DMS 273 (cell line): ENCODE data around the gene WWTR1.

Experiments used
- DNase-seq: peaks from one replicate; lab custom pipeline; 2025; ENCODE audit not compliant: unreplicated experiment; lab: John Stamatoyannopoulos, UW

WWTR1 gene

DNA sequence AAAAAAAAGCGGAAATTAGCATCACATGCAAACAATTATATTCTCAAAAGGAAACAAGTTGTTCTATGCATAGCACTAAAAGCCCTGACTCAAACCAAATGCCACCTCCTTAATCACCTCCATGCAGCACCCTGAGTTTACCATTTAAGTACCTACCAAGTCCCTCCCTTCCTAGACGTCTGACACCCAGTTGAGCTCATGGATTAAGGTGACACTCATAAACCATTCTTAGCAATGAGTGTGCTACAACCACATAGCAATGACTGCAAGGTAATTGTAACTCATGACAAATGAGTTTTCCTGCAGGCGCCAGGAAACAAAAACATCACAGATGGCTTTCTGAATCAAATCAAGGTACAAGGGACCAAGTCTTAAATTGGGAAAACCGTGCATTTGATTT, 32.0 kb downstream of the WWTR1 start:
- peak; percentile 60 for DNase-seq

DNA sequence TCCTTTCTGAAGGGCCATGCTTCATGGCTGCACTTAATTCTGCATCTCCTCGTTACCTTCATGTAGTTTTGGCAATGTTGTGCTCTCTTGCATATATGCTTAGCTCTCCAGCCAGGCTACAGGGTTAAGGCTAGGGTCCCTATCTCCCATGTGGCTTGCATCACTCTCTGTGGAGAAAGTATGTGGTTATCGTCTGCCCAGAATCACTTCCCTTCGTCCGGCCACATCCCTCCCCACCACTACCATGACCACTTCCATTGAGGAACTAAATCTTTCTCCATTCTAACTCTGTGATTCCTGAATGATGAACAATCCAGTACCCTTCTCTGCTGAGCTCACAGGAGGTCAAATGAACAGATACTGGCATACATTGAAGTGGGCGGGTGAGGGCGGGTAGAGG, 34.0 kb downstream of the WWTR1 start:
- no peak for DNase-seq

DNA sequence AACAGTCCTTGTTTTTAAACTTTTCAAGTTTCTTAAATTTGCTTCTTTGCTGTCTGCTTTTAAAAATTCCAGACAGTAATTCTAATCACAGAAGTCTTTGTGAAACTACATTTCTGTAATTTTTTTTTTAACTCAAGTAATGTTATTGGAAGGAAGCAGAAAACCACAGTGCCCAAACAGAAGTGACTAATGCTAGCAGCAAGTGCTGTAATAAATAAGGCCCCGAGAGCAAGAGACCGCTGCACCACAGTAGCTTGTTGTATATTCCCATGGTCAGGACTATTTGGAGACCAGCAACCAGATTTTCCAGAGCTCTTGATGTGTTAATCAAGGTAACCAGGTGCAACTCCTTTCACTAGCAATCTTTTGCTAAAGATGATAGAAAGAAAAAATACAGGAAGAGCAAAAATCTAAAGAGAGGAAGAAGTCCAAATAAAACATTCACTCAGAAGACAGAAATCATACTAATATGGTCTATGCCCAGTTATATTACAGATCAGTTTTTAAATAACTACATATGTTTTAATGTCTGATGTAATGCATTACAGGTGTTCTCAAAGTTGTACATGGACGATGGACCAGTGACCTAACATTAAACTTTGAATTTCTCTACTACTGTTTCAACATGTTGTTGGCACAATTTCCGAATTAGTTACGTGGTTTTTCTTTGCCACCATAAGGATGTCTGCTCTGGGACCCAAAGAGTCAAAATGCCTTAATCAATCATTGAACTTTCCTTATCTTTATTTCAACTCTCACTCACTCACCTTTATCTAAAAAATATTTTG, 36.4 kb downstream of the WWTR1 start:
- no peak for DNase-seq

DNA sequence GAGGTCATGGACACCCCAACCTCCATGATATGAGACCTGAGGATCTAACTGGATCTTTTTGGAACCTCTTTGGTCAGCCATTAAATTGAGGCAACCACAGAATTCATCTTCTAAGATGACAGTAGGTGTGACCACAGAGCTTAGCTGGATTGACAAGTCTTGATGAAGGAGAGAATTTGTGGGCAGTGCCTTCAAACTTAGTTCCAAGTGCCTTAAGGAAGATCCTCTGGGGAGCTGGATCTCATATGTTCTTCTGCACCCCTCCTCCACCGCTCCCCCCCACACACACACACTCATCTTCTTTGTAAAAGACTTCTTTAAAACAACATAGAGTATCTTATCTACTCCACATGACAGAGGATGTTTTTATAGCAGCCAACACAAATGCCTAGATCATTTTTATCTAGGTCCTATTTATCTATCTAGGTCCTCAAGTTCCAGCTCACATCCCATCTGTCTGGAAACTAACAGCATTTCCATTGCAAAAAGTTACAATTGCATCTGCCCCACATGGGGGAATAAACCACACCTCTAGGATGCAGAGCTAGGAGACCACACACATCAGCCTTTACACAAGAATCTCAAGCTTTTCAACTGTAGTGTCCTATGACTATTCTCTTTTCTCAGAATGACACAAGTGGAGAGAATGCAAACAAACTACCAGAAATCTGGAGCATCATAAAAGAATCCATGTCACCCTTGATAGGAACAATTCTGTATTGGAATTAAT, 37.4 kb downstream of the WWTR1 start:
- peak; percentile 23 for DNase-seq

DNA sequence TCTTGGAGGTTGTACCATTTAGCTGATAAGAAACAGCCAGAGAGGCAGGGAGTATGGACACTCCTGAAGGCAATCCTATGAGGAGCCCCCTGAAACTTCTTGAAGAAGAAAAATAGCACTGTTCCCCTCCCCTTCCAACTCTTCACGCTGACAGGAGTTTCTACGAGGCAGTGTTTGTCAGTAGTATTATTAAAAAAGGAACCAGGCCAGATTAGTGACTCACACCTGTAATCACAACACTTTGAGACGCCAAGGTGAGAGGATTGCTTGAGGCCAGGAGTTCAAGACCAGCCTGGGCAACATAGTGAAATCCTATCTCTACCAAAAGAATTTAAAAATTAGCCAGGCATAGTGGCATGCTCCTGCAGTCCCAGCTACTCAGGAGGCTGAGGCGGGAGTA, 38.7 kb downstream of the WWTR1 start:
- no peak for DNase-seq

DNA sequence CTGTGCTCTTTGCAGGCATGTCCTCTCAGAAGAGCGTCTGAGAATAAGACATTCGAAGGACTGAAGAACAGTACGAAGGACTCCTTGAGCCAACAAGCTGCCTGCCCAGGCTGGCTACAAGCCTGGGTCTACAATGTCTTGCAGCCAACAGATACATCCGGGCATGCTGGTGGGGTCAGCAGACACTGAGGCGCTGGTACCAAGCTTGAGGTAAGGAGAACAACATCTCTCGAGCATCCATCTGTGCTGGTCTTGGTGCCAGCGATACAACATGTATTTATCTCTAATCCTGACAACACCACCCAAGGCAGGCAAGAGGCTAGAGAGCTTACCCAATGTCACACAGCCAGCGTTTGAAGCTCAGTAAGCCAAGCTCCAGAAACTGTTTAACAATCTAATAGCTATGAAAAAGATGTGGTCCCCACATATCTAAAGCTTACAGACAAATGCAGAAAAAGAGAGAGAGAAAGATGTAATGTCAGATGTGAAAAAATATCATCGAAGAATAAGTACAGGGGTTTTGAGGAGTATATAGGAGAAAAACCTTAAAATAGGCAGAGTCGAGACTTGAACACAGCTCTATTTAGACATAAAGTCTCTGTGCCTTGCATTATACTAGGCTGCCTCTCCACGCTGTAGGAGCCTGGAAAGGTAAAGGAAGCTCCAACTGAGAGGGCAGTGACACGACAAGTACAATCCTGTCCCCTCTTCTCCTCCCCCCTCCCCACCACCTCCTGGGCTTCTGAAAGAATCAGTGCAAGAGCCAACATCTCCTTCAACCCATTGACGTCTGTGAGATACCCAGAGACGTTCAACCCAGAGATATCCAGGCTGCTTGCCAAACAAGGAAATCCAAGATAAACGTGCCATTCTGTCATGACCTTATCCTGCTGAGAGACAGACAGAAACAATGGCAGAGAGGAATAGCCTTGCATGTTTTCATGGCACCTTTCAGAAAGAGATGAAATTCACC, 39.4 kb downstream of the WWTR1 start:
- peak; percentile 70 for DNase-seq

DNA sequence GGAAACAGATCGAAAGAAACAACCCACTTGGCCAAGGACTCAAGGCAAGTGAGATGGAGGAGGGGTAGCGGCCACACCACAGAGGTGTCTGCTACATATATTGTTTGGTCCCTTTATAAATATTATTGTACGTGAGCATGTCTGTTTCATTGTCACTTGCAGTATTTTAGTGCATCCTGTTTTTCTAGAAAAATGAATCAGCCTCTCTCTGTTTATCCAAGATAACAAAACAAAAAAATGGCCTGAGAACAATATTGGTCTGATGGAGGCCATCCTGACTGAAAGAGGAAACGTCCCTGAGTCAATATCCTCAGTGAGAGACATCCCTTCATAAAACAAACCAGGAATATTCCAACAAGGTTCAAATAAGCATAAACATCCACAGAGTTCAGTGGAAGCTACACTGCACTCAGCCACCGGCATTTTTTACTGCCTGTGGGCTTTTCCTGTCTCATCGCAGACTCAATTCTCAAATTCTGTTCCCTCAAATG, 42.0 kb downstream of the WWTR1 start:
- DNase-seq = no peak

DNA sequence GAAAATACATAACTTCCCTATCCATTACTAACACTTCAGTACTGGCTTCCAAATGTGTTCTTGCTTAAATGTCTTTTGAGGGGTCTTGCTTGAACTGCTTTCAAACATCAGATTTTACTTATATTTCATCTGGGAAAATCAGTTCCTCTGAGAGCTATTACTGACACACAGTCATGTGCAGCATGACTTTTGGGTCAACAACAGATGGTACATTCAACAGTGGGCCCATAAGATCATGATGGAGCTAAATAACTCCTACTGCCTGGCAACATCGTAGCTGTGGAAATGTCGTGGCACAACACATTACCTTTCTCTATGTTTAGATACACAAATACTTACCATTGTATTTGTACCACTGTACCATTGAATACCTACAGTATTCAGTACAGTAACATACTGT, 43.8 kb downstream of the WWTR1 start:
- peak; percentile 81 for DNase-seq

DNA sequence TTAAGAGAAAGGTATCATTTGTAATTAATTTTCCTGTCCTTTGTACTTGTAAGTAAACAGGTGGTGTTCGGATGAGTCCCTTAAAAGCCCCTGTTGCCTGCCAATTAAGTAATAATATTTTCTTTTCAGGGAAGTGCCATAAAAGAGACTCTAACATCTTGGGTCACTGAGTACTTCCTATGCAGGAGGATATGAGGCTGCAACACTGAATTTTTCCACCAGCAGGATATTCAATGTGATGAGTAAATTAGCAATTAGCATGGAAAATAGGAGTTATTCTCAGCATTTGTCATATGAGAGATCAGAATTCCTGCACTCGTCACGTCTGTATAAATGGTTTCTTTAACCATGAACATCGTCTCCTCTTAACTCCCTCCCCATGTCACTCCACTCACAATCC, 45.4 kb downstream of the WWTR1 start:
- no peak for DNase-seq

DNA sequence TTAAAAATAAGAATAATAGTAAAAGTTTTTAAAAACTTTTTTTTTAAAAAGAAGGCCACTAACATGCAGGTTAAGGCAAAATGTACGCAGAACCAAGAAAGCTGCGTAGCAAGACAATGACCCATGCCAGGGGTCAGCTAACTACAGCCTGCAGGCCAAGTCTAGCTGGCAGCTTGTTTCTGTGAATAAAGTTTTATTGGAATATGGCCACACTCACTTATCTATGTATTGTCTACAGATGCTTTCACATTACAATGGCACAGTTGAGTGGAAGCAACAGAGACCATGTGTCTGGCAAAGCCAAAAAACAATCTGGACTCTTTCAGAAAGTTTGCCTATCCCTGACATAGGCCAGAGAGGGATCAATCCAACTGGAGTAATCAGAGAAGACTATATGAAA, 46.7 kb downstream of the WWTR1 start:
- DNase-seq = no peak

DNA sequence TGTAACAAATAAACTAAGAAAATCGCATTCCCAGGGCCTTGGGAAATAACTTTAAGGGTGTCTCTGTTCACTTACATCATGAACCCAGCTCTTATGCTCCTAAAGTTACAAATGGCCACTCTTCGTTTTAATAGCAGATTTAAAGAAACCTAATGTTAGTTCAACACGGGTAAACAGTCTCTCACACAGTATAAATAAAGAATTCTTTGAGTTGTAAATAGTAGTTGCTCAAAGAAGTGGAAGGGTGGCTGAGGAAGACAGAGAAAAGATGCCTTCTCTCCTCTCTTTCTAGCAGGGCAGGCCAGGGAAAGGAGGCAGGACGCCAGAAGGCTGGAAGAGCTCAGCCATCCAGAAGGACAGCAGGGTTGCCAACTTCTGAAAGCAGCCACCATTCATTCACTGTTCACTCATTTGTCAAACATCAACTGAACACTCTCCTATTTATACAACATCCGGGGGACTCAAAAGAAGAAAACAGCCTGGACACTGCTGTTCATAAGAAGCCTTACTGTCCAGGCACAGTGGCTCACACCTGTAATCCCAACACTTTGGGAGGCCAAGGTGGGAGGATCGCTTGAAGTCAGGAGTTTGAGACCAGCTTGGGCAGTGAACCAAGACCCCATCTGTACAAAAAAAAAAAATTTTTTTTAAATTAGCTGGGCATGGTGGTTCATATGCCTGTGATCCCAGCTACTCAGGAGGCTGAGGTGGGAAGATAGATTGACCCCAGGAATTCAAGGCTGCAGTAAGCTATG, 47.3 kb downstream of the WWTR1 start:
- DNase-seq = peak; percentile 87

DNA sequence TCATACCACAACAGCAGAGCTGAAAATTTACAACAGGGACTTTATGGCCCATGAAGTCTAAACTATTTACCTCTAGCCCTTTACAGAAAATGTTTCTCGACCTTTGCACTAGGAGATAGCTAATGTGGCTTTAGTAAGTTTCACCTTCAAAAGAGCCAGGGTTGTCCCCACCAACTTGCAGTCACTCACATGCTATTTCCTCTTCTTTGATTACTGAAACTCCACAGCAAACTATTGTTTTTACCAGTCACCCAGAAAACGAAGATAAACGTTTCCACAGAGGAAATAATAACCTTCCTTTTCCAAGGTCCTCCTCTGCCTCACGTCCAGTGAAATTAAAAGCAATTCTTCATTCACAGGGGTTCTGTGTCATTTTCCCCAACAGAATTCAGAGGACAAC, 48.2 kb downstream of the WWTR1 start:
- DNase-seq = no peak

DNA sequence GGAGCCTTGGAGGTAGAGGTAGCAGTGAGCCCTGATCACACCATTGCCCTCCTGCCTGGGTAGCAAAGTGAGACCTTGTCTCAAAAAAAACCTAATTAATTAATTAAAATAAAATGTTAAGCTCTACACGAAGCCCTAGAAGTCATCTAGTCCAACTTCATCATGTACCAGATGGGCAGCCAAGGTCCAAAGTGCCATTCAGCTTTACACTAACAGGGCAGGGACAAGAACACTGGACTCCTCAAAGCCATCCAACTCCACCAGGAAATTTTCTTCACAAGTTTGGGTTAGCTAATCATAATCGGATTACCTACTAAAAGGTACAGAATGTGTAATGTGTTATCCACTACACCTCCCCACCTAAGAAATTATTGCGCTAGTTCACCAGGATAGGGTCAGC, 48.8 kb downstream of the WWTR1 start:
- DNase-seq = no peak

DNA sequence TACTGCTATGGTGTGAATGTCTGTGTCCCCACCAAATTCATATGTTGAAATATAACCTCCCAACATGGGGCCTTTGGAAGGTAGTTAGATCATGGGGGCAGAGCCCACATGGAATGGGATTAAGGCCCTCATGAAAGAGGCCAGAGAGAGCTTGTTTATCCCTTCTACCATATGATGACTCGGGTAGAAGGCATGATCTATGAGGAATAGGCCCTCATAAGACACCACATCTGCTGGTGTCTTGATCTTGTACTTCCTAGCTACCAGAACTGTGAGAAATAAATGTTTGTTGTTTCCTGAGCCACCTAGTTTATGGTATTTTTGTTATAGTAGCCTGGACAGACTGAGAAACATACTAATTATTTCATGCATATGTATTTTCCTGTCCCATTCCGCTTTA, 51.9 kb downstream of the WWTR1 start:
- no peak for DNase-seq

DNA sequence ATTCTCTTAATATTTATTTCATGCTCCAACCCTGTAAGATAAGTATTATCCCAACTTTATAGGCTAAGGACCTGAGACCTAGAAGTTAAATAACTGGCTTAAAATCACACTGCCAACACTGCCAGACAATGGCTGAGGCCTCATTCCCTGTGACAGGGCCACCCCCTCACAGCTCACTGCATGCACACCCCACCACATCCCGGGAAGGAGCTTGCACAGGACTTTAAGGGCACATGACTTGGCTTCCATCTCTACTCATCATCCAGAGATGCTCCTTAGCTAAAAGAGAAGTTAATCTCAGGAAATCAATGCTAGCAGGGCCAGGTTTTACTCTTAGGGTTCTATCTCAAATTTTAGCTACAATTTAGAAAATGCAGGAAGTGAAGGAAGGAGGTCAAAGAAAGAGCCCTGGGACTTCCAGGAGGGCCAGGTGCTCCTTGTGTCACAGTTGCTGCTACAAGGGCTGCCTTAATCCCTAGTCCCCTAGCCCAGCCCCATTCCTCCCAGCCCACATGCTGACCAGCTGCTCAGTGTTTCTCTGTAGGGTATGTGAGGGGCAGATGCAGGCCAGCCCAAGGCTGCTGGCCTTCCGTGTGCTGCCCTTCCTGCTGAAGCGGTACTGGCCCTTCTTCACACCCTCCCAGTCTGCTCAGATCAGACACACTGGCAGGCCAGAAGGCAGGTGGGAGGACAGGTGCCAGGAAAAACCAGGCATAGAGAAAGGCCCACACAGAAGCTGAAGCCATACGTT, 53.5 kb downstream of the WWTR1 start:
- peak; percentile 58 for DNase-seq

DNA sequence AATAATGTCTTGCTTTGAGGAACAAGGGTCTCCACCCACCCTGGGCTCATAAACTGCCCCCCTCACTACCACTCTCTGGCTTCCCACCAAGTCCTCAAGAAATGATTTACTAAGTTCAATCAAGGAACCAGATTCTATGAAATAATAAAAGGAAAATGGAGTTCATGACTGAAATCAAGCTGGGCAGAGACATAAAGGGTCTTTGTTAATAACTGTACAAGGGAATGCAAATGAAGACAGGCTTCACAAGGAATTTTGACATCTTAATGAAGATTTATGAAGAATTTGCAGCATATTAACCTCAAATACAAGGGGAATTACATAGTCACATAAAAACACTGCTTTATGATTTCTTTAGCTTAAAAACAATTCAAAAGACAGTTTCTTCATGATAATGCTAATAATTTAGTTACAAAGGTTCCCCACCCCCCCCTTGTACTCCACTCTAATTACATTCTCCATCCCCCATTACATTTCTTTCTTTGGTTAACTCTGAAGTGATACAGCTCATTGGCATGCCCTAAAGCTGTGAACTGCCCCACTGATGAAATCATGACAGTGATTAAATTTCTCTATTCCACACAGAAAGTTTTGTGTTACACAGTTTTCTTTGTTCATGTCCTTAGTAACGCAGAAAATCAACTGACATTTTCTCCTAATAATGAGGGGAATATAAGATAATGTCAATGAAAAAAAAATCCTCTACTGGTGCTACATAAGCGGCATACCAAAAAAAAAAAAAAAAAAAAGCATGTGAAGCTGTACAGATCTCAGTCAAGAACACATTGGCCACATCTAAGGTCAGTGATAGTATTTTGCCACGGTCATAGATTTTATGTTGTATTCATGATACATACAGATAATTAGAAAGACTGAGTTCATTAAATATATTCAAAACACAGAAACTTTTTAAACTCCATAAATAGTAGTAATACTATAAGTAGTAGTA, 54.4 kb downstream of the WWTR1 start:
- DNase-seq = no peak

DNA sequence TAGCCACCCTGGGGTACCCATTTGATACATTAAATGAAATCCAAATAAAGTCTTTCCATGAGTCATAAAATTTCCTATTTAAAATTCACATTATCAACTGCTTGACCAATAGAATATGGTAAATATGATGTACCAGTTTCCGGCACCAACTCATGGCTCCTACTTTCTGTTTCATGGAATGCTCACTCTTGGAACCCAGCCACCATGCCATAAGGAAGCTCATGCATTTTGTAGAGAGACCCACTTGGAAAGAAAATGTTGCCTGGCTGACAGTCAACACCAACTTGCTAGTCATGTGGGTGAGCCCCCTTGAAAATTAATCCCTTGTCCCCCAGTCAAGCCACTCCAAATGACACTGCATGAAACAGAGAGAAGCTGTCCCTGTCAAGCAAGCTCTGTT, 57.2 kb downstream of the WWTR1 start:
- peak; percentile 95 for DNase-seq

DNA sequence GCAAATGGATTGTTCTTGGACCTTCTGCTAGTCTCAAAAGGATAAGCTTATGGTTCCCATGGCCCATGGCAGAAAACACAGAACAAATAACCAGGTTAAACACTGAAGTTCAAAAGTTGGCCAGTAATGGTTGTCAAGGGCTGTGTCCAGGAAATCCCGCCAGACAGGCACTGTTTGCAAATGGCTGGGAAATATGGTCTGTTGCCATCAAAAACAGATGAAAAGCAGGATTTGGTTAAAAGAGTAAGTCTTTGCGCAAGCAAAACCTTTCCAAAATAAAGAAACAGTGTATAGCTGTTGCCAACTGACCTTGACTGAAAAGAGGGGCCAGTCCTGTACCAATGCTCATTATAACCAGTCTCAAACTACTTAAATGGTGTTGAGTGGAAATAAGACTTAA, 58.6 kb downstream of the WWTR1 start:
- DNase-seq = no peak
